Measurements from ENCODE around the gene SORCS2.

SORCS2 gene

DNA sequence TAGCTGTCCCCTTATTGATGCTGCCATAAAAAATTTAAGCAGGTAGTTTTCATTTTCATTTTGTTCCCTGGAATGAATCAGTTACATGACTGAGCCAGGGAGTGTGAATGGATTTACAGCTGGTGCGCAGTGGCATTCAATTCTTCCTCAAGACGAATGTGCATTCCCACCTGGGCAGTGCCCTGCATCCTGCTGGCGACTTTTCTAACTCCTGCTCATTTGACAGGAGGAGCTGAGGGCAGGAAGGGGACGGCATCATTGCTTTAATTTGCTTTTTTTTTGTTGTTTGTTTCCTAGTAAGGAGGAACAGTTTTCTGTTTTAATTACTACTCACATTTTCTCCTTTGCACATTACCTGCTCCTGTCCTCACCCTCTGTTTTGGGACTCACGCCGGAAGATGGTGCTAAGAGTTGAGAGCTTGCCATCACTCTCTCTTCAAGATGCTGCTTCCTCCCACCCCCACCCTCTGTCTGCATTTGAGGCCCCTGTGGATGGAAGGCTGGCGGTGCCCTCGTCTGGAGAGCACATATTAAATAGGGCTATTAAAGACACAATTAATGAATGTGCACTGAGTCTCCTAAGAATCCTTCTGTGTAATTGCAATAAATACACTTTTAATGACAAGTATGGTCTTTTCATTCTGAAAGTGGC lies 206.6 kb downstream of the SORCS2 start:
- no peak for DNase-seq

GRCh38 chr4:7399440-7400234 lies 207.3 kb downstream of the SORCS2 start:
- no peak for DNase-seq

- DNase-seq, result no peak
Observed at GRCh38 chr4:7400671-7401298, 208.4 kb downstream of the SORCS2 start.

GRCh38 chr4:7402526-7402925 lies 210.2 kb downstream of the SORCS2 start:
- no peak for DNase-seq

GRCh38 chr4:7403001-7403400 lies 210.7 kb downstream of the SORCS2 start:
- DNase-seq, result no peak

DNA sequence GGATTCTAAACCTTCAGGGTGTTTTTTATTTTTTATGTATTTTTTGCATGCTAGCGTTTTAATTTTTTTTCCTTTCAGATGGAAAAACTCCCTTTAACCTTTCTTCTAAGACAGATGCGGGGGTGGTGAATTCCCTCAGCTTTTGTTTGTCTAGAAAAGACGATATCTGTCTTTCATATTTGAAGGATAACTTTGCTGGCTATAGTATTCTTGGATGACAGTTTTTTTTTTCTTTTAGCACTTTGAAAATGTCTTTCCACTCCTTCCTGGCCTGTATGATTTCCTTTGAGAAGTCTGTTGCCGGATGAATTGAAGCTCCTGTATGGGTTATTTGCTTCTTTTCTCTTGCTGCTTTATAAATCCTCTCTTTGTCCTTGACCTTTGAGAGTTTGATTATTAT lies 215.8 kb downstream of the SORCS2 start:
- no peak for DNase-seq

GRCh38 chr4:7410446-7410845 lies 218.1 kb downstream of the SORCS2 start:
- DNase-seq, result no peak

GRCh38 chr4:7411491-7411890 lies 219.2 kb downstream of the SORCS2 start:
- no peak for DNase-seq

- DNase-seq, result no peak
Observed at GRCh38 chr4:7411896-7412553, 219.7 kb downstream of the SORCS2 start.

- no peak for DNase-seq
Observed at GRCh38 chr4:7412554-7412912, 220.2 kb downstream of the SORCS2 start.

DNA sequence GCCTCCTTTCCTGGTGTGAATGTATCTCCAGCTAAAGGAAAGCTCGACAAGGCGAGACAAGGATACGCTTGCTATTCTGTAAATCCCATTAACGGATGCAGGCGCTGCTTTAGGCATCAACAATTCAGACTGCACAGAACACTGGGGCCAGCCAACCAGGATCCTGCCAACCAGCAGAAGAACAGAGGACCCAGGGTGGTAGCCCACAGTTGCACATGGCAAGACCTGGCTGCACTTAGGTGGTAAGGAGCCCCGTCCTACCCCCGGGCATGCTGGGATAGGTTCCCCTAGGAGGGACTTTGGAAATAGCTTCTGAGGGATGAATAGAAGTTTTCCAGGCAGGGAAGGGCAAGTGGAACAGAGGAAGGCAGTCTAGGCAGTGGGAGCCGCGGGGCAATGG lies 221.7 kb downstream of the SORCS2 start:
- DNase-seq, result no peak

- no peak for DNase-seq
Observed at GRCh38 chr4:7414736-7415510, 222.6 kb downstream of the SORCS2 start.

- DNase-seq, result no peak
Observed at GRCh38 chr4:7415927-7416686, 223.8 kb downstream of the SORCS2 start.

GRCh38 chr4:7416745-7417432 lies 224.6 kb downstream of the SORCS2 start:
- DNase-seq, result no peak

- no peak for DNase-seq
Observed at GRCh38 chr4:7417639-7418038, 225.3 kb downstream of the SORCS2 start.

DNA sequence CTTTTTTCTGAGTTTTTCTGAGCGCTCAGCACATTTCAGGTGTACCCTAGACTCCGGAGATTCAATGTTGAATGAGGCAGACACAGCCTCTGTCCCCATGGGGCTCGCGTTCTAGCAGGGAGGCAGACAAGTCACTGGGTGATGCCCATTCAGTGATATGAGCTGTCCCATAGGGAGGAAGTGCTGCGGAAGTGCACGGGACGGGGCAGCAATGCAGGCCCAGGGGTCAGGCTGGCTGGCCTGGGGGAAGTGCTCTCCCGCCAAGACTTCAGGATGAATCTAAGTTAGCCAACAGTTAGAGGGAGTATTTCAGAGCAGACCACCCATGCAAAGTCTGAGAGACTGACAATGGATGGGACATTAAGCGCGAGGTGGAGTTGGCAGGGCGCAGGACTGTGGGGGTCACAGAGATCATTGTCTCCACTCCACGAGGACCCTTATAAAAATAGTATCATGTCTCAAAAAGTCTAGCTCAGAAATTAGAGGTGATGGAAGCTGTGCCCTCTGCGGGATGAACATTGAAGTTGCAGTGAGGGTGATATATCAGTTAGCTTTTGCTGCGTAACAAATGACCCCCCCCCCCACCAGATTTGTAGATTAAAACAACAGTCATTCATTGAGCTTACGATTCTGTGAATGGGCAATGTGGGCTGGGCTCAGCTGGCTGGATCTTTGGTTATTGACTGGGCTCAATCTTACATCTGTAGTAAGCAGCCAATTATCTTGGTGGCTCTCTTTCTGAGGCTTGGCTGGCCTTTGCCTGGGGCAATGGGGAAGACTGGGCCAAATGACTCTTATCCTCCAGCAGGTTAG lies 226.0 kb downstream of the SORCS2 start:
- DNase-seq, result no peak

DNA sequence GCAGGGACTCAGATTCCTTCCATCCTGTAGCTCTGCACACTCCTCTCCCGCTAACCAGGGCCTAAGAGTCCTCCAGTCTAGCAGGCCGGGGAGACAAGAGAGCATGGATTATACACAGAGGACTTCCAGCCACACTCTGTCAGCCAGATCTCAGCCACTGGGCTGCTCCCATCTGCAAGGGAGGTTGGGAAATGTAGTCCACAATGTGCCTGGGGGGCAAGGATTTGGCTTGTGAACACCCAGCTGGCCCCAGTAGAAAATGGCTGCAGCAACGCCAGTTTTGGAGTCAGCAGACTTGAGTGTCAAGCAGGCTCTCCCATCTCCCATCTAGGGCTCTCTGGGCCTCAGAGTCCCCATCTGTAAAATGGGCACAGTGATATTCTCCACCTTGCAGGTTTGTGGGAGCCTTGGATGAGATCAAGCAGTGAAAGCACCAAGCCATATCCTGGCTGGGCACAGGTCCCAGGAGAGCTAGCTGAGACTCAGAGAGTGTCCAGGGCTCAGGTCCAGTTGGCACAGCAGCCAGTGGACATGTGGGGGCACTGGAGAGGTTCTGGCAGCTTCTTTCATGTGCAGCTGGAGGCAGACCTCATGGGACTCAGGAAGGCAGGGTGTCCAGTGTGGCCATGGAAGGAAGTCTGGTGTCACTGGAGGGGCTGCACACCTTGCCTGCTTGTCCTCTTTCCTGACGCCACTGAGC lies 227.8 kb downstream of the SORCS2 start:
- no peak for DNase-seq

DNA sequence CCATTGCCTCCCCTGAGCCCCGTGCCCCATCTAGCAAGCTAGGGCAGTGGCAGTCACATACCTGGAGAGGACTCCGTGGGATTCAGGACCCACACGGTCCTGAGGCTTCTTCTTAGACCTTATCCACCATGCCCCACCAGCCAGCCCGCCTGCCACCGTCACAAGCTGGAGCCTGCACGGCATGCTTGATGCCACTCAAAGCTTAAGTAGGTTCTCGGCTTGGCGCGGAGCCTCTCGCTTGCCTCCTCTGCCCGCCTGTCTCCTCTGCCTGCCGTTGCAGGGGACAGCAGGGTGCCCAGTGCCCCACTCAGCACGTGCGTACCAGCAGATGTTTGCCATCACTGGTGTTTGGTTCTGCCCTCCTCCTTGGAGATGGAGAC lies 228.3 kb downstream of the SORCS2 start:
- DNase-seq, result no peak

GRCh38 chr4:7421356-7422150 lies 229.2 kb downstream of the SORCS2 start:
- no peak for DNase-seq
